Measurements from ENCODE around the gene CLIC4.

The CLIC4 gene

DNA sequence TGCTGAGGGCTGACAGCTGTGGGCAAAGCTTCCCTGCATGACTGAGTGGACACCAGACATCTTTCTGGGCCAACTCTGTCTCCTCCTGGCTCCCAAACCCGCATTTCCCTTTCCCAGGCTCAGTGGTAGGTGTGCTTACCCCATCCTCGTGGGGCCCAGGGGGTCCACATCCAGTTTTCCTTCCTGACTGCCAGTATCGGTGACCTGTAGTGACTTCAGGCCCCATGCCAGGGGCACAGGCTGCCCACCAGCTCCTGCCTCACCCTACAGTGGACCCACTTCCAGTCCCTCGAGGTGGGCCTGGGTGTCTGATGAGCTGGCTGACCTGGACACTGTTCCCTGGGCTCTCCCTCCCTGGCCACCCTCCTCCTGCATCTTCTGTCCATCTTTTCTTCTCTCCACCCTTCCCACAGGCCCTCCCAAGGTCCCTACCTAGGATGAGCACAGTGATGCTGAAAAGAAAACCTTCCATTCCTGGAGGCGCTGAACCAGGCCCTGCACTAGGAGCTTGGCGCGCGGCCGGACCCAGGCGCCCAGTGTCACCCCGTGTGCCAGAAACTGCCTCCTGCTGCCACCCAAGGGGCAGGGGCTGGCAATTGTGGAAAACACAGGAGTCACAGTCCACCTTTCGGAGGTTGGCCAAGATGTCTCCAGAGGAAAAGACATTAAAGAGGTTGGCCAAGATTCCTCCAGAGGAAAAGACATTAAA lies 117.7 kb downstream of the CLIC4 start:
- Histone ChIP-seq H3K4me3 (ENCODE audit: low read depth, low read length) (no peak overlapping the region), H3K36me3 (ENCODE audit: control insufficient read depth, insufficient read depth, low read length) (no peaks in the 10 kb centered on the region), H3K9ac (ENCODE audit: low read depth, low read length) (no peak overlapping the region), H3K27me3 (ENCODE audit: control insufficient read depth, insufficient read depth, low read length) (no peaks in the 10 kb centered on the region), H3K9me3 (ENCODE audit: control insufficient read depth, insufficient read depth, low read length) (no peaks in the 10 kb centered on the region), H3K27ac (ENCODE audit: low read depth, low read length) (no peak overlapping the region), H3K4me1 (ENCODE audit: control insufficient read depth, insufficient read depth, low read length) (peaks cover 14% of the 10 kb centered on the region; the same call in 1 of the 2 replicates)

DNA sequence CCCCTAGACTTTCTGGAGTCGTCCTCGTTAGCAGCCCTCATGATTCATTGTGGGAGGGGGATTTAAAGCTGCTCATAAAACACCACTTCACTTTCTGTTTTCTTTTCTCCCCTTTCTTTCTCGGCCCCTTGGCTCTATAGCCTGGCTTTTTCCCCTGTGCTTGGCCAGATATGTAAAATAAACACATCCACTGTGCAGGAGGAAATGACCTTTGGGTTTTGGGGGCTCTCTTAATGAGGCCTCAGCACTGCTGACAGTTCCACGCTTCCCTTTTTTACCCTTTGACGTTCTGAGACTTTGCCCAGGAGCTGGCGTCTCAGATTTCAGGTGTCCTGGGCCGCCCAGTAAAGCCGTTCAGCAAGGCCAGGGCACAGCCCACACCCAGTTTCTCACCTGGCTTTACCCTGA lies 119.1 kb downstream of the CLIC4 start:
- no peaks in the 10 kb centered on the region for H3K27me3 ChIP-seq (ENCODE audit: control insufficient read depth, insufficient read depth, low read length)
- H3K4me3 ChIP-seq (ENCODE audit: low read depth, low read length), result no peak overlapping the region
- H3K4me1 ChIP-seq (ENCODE audit: control insufficient read depth, insufficient read depth, low read length), result peaks cover 14% of the 10 kb centered on the region; the same call in 1 of the 2 replicates
- no peak overlapping the region for H3K27ac ChIP-seq (ENCODE audit: low read depth, low read length)
- H3K9ac ChIP-seq (ENCODE audit: low read depth, low read length), result no peak overlapping the region
- no peaks in the 10 kb centered on the region for H3K9me3 ChIP-seq (ENCODE audit: control insufficient read depth, insufficient read depth, low read length)
- H3K36me3 ChIP-seq (ENCODE audit: control insufficient read depth, insufficient read depth, low read length), result no peaks in the 10 kb centered on the region

DNA sequence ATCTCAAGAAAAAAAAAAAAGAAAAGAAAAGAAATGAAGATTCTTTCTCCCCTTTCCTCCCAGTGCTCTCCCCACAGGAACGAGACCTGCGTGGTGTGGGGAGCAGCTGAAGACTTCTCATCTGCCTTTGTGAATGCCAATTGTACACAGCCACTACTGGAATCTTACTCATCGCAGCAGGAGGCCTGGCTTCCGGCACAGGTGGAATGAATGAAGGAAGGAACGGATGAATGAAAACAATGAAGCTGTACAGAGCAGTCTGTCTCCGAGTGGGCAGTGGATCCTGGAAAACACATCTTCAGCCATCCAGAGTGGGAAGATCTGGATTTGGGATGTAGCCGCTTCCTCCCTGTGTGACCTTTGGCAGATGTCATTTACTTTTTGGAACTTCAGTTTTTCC lies 119.9 kb downstream of the CLIC4 start:
- no peaks in the 10 kb centered on the region for H3K27me3 ChIP-seq (ENCODE audit: control insufficient read depth, insufficient read depth, low read length)
- no peaks in the 10 kb centered on the region for H3K36me3 ChIP-seq (ENCODE audit: control insufficient read depth, insufficient read depth, low read length)
- no peak overlapping the region for H3K9ac ChIP-seq (ENCODE audit: low read depth, low read length)
- H3K9me3 ChIP-seq (ENCODE audit: control insufficient read depth, insufficient read depth, low read length), result no peaks in the 10 kb centered on the region
- no peak overlapping the region for H3K27ac ChIP-seq (ENCODE audit: low read depth, low read length)
- no peak overlapping the region for H3K4me3 ChIP-seq (ENCODE audit: low read depth, low read length)
- peaks cover 14% of the 10 kb centered on the region; the same call in 1 of the 2 replicates for H3K4me1 ChIP-seq (ENCODE audit: control insufficient read depth, insufficient read depth, low read length)

DNA sequence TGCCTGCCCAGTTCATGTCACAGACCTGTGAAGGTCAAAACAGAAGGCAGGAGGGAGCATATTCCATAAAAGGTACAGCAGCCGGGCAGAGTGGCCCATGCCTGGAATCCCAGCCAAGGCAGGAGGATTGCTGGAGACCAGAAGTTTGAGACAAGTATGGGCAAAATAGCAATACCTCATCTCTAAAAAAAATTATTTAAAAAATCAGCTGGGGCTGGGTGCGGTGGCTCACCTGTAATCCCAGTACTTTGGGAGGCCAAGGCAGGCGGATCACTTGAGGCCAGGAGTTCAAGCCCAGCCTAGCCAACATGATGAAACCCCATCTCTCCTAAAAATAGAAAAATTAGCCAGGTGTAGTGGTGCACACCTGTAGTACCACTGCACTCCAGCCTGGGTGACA lies 120.3 kb downstream of the CLIC4 start:
- Histone ChIP-seq H3K9ac (ENCODE audit: low read depth, low read length) (no peak overlapping the region), H3K27me3 (ENCODE audit: control insufficient read depth, insufficient read depth, low read length) (no peaks in the 10 kb centered on the region), H3K36me3 (ENCODE audit: control insufficient read depth, insufficient read depth, low read length) (no peaks in the 10 kb centered on the region), H3K4me3 (ENCODE audit: low read depth, low read length) (no peak overlapping the region), H3K9me3 (ENCODE audit: control insufficient read depth, insufficient read depth, low read length) (no peaks in the 10 kb centered on the region), H3K4me1 (ENCODE audit: control insufficient read depth, insufficient read depth, low read length) (peaks cover 14% of the 10 kb centered on the region; the same call in 1 of the 2 replicates), H3K27ac (ENCODE audit: low read depth, low read length) (no peak overlapping the region)

DNA sequence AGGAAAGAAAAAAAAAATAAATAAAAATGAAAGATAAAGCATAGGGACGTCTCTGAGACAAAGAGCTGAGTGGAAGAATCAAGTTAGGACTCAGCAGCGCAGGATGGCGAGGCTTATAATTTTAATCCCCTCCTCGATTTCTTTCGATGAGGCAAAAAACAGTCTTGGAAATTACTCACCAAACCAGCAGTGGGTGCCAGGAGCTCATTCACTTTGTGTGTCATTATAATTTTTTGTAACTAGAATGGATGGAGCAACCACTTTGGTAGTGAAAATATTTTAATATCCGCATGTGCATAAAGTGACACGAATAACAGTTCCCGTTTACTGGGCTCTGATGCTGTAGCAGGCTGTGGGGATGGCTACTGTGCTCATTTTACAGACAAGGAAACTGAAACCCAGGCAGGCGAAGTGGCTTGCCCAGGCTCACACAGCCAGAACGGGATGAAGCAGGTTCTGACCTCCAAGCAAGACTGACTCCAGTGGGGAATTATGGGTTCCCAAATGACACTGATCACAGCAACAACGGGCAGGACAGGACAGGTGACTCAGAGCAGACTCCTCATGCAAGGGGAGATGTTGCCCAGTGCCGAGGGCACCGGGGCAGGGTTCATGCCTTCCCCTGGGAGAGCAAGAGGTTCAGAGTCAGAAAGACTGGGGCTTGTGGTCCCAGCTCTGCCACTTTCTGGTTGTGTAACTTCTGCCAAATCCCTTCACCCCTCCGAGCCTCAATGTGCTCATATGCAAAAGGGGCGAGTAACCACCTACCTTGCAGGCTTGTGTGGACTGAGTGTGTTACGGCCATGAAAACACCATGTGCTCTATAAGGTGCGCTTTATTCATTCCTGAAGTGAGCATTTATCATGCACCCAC lies 121.2 kb downstream of the CLIC4 start:
- Histone ChIP-seq H3K9me3 (ENCODE audit: control insufficient read depth, insufficient read depth, low read length) (no peaks in the 10 kb centered on the region), H3K27ac (ENCODE audit: low read depth, low read length) (no peak overlapping the region), H3K4me1 (ENCODE audit: control insufficient read depth, insufficient read depth, low read length) (peaks cover 14% of the 10 kb centered on the region; the same call in 1 of the 2 replicates), H3K27me3 (ENCODE audit: control insufficient read depth, insufficient read depth, low read length) (no peaks in the 10 kb centered on the region), H3K4me3 (ENCODE audit: low read depth, low read length) (no peak overlapping the region), H3K9ac (ENCODE audit: low read depth, low read length) (no peak overlapping the region), H3K36me3 (ENCODE audit: control insufficient read depth, insufficient read depth, low read length) (no peaks in the 10 kb centered on the region)

DNA sequence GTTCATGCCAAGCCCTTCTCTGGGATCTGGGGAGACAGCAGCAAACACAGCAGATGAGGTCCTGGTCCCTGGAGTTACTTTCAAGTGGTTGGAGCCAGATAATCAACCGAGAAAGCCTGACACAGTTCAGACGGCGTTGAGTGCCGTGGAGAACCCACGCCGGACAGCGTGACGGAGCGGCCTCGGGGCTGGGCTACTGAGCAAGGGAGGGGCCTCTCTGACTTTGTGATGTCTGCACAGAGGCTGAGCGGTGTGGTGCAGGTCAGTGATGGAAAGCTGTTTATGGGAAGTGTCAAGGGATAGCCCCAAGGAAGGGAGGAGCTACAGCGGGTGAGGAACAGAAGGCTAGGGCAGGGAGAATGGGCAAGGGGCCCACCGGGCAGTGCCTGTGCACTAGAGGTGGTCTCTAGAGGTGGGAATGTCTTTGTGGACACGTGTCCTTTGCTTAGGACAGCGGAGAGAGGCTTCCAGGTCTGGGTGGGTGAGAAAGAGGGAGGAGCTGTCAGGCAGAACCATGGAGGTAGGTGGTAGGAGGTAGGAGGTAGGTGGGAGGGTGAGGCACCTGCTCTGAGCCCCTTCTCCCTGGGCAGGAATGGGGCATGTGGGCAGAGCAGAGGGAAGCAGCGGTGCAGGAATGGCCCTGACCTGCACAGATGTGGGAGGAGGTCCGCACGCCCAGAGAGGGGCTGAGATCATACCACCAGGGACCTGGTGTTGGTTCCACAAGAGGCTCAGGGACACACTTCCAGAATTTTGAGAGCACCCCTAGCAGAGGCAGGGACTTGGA lies 122.0 kb downstream of the CLIC4 start:
- no peaks in the 10 kb centered on the region for H3K9me3 ChIP-seq (ENCODE audit: control insufficient read depth, insufficient read depth, low read length)
- no peak overlapping the region for H3K4me3 ChIP-seq (ENCODE audit: low read depth, low read length)
- H3K27me3 ChIP-seq (ENCODE audit: control insufficient read depth, insufficient read depth, low read length), result no peaks in the 10 kb centered on the region
- peaks cover 10% of the 10 kb centered on the region; the same call in 1 of the 2 replicates for H3K4me1 ChIP-seq (ENCODE audit: control insufficient read depth, insufficient read depth, low read length)
- no peaks in the 10 kb centered on the region for H3K36me3 ChIP-seq (ENCODE audit: control insufficient read depth, insufficient read depth, low read length)
- no peak overlapping the region for H3K27ac ChIP-seq (ENCODE audit: low read depth, low read length)
- H3K9ac ChIP-seq (ENCODE audit: low read depth, low read length), result no peak overlapping the region

DNA sequence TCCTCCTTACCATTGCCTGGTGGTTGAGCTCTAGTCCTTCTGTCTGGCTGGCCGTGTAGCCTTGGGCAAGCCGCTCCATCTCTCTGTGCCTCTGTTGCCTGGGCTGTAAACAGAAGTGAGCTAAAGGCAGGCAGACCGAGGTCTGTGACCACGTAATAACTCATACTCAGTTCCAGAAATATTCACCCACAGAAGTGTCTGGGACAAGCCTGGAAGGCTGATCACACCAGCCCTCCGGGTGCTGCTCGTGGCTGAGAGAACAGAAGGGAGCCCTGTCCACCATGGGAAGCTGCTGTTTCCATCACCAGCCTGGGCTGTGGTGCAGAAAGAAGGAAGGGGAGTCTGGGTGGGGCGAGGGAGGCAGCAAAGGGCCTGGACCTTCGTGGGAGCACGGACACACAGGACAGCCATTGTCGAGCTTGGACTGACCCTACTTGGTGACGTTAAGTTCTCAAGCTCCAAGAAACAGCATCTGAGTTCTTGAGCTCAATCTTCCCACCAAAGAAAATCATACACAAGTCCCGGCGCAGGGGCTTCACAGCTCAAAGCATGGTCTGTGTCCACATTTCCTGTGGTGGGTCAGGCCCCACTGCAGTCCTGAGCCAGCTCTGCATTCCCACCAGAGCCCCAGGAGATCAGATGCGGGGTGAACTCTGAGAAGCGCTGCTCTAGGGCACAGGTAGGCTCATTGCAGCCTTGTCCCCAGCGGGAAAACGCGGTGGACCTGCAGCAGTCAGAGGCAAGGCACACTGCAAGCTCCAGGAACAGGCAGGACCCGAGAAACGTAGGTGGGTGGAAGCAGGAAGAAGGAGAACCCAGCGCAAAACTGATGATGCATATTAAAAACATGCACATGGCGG lies 123.0 kb downstream of the CLIC4 start:
- no peak overlapping the region for H3K4me3 ChIP-seq (ENCODE audit: low read depth, low read length)
- H3K27me3 ChIP-seq (ENCODE audit: control insufficient read depth, insufficient read depth, low read length), result no peaks in the 10 kb centered on the region
- H3K36me3 ChIP-seq (ENCODE audit: control insufficient read depth, insufficient read depth, low read length), result no peaks in the 10 kb centered on the region
- H3K27ac ChIP-seq (ENCODE audit: low read depth, low read length), result no peak overlapping the region
- no peaks in the 10 kb centered on the region for H3K9me3 ChIP-seq (ENCODE audit: control insufficient read depth, insufficient read depth, low read length)
- H3K4me1 ChIP-seq (ENCODE audit: control insufficient read depth, insufficient read depth, low read length), result peaks cover 6% of the 10 kb centered on the region; the same call in 1 of the 2 replicates
- no peak overlapping the region for H3K9ac ChIP-seq (ENCODE audit: low read depth, low read length)

DNA sequence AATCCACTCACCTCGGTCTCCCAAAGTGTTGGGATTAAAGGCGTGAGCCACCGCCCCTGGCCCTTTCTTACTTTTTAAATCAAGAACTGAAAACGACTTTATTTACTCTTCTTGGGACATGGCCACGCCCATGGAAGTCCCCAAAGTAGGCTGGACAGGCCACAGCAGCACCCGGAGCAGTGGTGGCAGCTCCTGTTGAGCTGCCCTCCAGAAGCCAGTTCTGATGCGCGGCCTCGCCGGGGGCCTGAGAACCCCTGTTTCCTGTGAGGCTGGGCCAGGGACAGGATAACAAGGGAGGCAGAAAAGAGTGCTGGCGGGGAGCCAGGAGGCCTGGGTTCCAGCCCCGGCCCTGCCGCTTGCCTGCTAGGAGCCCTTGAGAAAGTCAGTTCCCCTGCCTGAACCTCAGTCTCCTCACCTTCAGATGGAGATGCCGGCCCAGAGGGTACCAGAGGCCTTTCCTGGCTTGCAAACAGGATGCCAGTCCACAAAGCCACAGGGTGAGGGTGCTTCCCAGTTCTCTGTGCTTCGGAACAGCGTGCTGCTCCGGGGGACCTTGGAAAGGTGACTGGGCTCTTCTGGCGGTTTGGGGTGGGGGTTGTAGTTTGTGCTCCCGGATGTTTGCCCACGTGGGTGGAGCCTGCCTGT lies 125.4 kb downstream of the CLIC4 start:
- no peak overlapping the region for H3K27ac ChIP-seq (ENCODE audit: low read depth, low read length)
- peaks cover 8% of the 10 kb centered on the region; the same call in 1 of the 2 replicates for H3K4me1 ChIP-seq (ENCODE audit: control insufficient read depth, insufficient read depth, low read length)
- no peaks in the 10 kb centered on the region for H3K27me3 ChIP-seq (ENCODE audit: control insufficient read depth, insufficient read depth, low read length)
- no peak overlapping the region for H3K4me3 ChIP-seq (ENCODE audit: low read depth, low read length)
- no peak overlapping the region for H3K9ac ChIP-seq (ENCODE audit: low read depth, low read length)
- no peaks in the 10 kb centered on the region for H3K36me3 ChIP-seq (ENCODE audit: control insufficient read depth, insufficient read depth, low read length)
- H3K9me3 ChIP-seq (ENCODE audit: control insufficient read depth, insufficient read depth, low read length), result no peaks in the 10 kb centered on the region

DNA sequence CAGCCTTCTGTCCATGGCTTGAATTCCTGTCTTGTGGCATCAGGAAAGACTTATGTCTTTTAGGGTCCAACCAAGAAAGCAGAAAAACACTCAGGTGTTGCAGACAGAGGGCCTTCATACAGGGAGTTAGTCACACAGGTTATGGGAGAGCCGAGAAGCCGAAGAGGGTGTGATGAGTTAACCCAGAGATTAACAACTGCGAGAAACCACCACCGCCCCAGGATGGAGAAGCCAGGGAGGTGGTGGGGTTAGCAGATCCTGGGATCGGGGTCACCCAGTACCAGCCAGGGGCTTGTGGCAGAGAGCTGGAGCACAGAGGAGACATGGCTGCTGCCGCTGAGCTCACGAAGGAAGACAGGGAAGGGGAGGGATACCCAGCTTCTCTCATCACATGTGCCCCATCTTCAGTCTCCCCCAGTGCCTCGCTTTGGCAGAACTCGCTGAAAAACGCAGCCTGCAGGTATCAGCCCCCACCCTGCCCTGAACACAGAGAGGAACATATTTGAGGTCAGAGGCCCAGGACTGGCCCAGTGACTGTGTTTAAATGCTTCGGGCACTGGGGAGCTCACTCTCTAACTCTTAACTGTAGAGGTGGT lies 126.2 kb downstream of the CLIC4 start:
- Histone ChIP-seq H3K27ac (ENCODE audit: low read depth, low read length) (no peak overlapping the region), H3K4me3 (ENCODE audit: low read depth, low read length) (no peak overlapping the region), H3K9me3 (ENCODE audit: control insufficient read depth, insufficient read depth, low read length) (no peaks in the 10 kb centered on the region), H3K9ac (ENCODE audit: low read depth, low read length) (no peak overlapping the region), H3K27me3 (ENCODE audit: control insufficient read depth, insufficient read depth, low read length) (no peaks in the 10 kb centered on the region), H3K4me1 (ENCODE audit: control insufficient read depth, insufficient read depth, low read length) (peaks cover 14% of the 10 kb centered on the region), H3K36me3 (ENCODE audit: control insufficient read depth, insufficient read depth, low read length) (no peaks in the 10 kb centered on the region)

All from HUES48 (cell line).